Activated CD4-positive, alpha-beta T cell treated with anti-CD3 and anti-CD28 coated beads, Interleukin-10, Interleukin-2, amounts not matched to agents 100 ng/mL and 50 ng/mL, durations not matched to agents 16 hours and 8 hours (primary cell): ENCODE measurements around the gene ARID3B.
"Not testable (repeated sequence)": the region's sequence is repeated elsewhere in the genome, so short reads cannot be mapped to it uniquely, and the experiment has no call there.

Experiments
- DNase-seq: peaks from one replicate; pipeline ENCODE4 v3.0.0-alpha.2; 2020

ARID3B gene, protein sequence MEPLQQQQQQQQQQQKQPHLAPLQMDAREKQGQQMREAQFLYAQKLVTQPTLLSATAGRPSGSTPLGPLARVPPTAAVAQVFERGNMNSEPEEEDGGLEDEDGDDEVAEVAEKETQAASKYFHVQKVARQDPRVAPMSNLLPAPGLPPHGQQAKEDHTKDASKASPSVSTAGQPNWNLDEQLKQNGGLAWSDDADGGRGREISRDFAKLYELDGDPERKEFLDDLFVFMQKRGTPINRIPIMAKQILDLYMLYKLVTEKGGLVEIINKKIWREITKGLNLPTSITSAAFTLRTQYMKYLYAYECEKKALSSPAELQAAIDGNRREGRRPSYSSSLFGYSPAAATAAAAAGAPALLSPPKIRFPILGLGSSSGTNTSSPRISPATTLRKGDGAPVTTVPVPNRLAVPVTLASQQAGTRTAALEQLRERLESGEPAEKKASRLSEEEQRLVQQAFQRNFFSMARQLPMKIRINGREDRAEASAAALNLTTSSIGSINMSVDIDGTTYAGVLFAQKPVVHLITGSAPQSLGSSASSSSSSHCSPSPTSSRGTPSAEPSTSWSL

DNA sequence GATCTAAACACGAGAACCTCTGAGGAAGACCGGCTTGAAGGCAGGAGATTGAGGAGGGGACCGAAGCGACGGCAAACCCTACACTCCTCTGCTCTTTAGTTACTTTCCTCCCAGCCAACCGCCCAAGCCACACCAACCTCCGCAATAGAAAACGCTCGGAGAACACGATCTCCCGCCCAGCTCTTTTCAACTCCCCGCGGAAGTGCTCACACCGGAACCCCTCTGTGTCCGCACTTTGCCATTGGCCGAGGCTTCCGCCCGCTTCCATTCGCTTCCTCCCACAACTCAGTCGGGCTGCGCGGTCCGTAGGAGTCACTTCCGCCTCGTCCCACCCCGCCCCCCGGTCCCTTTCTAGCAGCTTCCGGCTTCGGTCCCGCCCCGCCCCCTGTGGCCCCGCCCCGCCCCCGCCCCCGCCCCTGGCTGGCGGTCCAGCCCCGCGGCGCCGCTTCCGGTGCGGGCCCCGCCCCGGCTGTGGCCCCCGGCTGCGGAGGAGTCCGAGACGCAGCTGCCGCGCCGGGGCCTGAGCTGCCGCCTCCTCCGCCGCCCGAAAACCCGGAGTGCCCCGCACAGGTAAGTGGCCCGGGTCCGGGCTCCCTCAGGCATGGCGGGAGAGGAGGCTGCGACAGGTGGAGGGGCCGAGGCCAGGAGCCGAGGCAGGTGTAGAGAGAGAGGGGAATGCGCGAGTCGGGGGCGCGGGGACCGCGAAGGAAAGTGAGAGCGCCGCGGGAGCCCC lies at the start of gene ARID3B:
ARID3B (plus strand) TSS at position 460 of the 733 bp plus-strand sequence. CDS start 2,717 bp downstream, outside the sequence.
- peak; percentile 99 for DNase-seq

DNA sequence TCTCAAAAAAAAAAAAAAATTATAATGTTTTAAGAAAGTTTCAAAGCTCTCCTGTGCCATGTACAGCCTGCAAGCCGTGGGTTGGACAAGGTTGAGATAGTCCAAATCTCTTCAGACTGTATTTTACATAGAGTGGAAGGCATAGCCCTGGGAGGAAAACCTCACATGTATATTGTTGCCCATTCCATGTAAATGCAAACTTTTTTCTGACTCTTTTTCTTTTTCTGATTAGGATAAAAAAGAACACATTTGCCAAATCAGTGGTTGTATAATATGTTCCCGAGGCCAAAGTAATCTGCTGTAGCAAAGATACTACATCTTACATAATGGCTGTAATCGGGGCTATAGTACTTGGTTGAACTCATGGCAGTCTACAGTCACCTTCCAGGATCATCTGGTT lies 44.4 kb upstream of the ARID3B start:
- DNase-seq = no peak

GRCh38 chr15:74497584-74497983 lies 43.4 kb upstream of the ARID3B start:
- no peak for DNase-seq

DNA sequence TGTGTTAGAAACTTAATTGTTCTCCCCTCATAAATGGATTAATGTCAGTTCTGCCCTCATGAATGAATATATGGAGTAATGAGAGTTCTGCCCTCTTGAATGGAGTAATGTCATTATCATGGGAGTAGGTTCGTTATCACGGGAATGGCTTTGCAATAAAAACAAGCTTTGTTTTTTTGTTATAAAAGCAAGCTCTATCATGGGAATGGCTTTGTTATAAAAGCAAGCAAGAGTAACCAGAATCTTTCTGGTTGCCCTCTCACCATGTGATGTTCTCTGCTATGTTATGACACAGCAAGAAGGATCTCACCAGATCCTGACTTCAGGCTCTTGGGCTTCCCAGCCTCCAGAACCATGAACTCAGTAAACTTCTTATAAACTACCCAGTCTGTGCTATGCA lies 41.7 kb upstream of the ARID3B start:
- no peak for DNase-seq

- DNase-seq = no peak
Observed at GRCh38 chr15:74500401-74500800, 40.6 kb upstream of the ARID3B start.

- DNase-seq = no peak
Observed at GRCh38 chr15:74502301-74502700, 38.7 kb upstream of the ARID3B start.

DNA sequence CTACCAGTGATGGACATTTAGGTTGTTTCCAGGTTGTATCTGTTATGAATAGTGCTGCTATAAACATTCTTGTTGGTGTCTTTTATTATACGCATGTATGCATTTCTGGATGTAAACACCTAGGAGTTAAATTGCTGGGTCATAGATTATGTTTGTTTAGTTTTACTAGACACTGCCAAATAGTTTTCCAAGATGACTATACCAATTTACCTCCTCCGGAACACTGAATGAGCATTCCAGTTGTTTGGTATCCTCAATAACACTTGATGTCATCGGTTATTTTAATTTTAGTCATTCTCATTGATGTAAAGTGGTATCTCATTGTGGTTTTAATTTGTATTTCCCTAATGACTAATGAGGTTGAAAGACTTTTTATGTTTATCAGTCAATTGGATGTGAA lies 36.6 kb upstream of the ARID3B start:
- DNase-seq = no peak

DNA sequence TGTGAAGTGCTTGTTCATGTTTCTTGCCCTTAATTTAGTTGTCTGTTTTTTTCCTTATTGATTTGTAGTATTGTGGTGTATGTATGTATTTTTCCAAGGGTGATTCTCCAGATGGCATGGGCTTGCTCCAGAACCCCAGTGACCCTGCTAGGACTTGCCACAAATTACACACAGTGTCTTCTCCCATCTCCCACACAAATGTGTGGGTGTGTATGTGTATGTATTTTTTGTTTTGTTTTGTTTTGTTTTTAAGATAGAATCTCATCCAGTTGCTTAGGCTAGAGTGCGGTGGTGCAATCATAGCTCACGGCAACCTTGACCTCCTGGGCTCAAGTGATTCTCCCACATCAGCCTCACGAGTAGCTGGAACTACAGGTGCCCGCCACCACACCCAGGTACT lies 36.2 kb upstream of the ARID3B start:
- no peak for DNase-seq

- no peak for DNase-seq
Observed at GRCh38 chr15:74505837-74506514, 35.0 kb upstream of the ARID3B start.

GRCh38 chr15:74506515-74506840 lies 34.5 kb upstream of the ARID3B start:
- no peak for DNase-seq

DNA sequence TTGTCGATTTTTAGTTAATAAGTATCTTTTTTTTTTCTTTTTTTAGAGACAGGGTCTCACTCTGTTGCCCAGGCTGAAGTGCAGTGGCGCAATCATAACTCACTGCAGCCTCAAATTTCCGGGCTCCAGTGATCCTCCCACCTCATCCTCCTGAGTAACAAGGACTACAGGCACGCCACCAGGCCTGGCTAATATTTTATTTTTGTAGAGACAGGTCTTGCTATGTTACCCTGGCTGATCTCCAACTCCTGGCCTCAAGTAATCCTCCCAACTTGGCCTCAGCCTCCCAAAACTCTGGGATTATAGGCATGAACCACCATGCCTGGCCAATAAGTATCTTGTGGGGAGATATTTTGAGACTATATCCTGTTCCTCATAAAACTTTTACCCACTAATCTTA lies 29.4 kb upstream of the ARID3B start:
- no peak for DNase-seq

- not testable (repeated sequence) for DNase-seq
Observed at GRCh38 chr15:74514059-74514458, 27.0 kb upstream of the ARID3B start.

- no peak for DNase-seq
Observed at GRCh38 chr15:74517096-74517495, 23.9 kb upstream of the ARID3B start.

DNA sequence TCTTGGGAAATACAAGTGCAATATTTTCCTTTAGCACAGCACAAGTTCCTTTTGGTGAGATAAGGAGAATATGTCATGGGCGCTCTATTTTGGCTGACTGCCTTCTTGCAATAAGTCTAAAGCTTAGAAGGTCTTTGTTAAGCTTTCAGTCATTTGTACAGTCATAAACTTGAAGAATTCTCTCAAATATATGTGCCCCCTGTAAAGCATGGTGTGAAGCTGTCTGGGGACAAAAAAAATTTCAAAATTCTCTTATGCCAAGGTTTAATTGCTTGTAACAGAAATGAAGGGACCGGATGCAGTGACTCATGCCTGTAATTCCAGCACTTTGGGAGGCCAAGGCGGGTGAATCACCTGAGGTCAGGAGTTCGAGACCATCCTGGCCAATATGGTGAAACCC lies 21.7 kb upstream of the ARID3B start:
- no peak for DNase-seq

DNA sequence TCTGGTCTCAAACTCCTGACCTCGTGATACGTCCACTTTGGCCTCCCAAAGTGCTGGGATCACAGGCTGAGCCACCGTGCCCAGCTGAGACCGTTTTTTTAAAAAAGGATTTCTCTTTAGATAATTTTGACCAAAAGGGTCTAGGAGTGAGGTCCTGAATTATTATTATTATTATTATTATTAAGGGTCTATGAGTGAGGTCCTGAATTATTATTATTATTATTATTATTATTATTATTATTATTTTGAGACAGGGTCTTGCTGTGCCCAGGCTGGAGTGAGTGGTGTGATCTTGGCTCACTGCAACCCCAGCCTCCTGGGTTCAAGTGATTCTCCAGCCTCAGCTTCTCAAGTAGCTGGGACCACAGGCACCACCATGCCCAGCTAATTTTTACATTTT lies 20.6 kb upstream of the ARID3B start:
- DNase-seq = no peak

- DNase-seq = no peak
Observed at GRCh38 chr15:74523982-74524381, 17.0 kb upstream of the ARID3B start.

DNA sequence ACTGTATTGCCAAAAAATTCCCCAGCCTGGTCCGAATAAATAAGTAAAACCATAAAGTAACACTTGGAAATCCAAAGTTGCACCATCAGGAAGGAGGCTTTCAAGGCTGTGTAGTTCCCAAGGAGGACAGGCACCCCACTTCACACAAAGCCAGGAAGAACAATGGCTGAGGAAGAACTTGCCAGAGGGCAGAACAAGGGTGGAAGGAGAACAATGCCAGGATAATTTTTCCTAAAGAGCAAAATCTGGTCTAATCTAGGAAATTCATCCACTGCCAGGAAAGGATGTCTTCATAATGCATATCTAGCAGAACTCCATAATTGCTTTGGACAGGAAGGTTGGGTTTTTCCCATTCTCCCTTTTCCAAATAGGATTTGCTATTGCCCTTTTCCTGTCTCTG lies 15.7 kb upstream of the ARID3B start:
- DNase-seq = no peak

- DNase-seq = no peak
Observed at GRCh38 chr15:74525945-74526344, 15.1 kb upstream of the ARID3B start.

DNA sequence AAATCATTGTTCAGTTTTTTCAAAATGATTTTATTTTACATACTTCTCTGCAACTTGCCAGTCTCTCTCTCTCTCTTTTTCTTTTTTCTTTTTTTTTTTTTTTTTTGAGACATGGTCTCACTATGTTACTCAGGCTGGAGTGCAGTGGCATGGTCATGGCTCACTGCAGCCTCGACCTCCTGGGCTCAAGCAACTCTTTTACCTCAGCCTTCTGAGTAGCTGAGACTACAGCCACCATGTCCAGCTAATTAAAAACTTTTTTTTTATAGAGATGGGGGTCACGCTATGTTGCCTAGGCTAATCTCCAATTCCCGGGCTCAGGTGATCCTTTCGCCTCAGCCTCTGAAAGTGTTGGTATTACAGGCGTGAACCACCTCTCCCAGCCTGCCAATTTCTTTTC lies 12.1 kb upstream of the ARID3B start:
- no peak for DNase-seq

DNA sequence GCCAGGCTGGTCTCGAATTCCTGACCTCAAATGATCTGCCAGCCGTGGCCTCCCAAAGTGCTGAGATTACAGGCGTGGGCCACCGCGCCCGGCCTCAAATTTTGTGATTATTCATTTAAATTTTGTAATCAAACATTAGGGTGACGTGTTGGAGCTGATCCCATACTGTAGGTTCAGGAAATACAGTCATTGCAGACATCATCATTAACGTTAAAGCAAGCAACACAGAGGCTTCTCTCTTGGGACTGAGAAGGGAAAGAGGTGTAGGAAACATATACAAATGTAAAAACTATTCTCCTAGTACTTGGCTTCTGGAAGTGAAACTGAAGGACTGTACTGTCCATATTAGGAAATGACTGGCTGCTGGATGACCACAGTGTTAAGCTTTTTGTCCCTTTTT lies 11.1 kb upstream of the ARID3B start:
- no peak for DNase-seq

GRCh38 chr15:74530771-74531143 lies 10.3 kb upstream of the ARID3B start:
- DNase-seq = no peak

DNA sequence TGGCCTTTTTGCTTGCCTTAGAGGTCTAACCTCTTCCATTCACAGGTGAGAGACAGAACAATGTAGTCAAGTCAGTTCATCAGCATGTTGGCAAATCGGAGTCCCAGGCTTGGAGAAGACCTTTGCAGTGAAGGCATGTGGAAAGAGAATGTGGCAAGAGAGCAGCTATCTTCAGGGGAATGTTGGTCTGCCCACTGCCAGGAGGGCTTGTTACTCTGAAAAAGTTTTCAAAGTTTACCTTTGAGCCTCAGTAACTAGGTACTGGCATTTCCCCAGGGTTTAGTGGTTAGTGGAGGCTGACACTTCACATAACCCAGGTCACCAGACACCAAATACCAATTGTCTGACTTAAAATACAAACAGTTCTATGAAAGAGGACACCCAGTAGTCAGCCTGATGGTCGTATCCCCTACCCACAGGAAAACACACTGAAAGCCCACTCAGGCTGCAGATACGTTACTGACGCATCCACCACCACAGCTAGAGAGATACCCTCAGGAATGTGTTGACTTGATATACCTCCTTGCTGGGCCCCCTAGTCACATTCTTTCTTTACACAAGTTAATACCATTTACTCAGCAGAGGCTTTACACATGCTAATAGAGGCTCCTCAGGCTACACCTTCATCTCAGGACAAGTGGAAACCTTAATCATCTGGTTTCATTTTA lies 9.7 kb upstream of the ARID3B start:
- DNase-seq = no peak
